Endothelial cell of umbilical vein (primary cell): ENCODE data around the gene TXN2. TPM values are rescaled to one million over a fixed set of nuclear protein-coding genes. Genes with fewer than 3 reads are reported as not detected.
A peak's percentile ranks its signal among the peaks of the same experiment; 100 is the strongest.

Experiments
- BruUV-seq: library from RNA; stranded (reverse); fragments of 400-500 nt; replicated peaks from 2 replicates; lab custom pipeline; 2021; lab: Mats Ljungman, UMichigan
- CTCF ChIA-PET: fragments of 300-600, 350-600 bp; sonication (Branson Sonifier 250); formaldehyde crosslinking; loops from one replicate; lab custom pipeline; 2021; ENCODE audit warnings: antibody characterized with exemption, inconsistent platforms; lab: Charles Lee
- POLR2A ChIA-PET: fragments of 300-600, 350-600 bp; sonication (Branson Sonifier 250); formaldehyde crosslinking; loops from one replicate; lab custom pipeline; 2021; ENCODE audit warnings: antibody characterized with exemption, inconsistent platforms; lab: Charles Lee
- DNase-seq: peaks from one replicate; pipeline ENCODE4 v3.0.0-alpha.2; 2011; ENCODE audit warnings: low read depth, low spot score
- FAIRE-seq: peaks from 2 replicates; lab custom pipeline; 2011; peaks lifted over from hg19 to GRCh38; lab: Jason Lieb, UNC
- H2AFZ ChIP-seq: 2 replicates; pipeline ENCODE4 v1.6.0; 2012; ENCODE audit warnings: low read depth, low read length, control low read depth, inconsistent platforms
- H3K27ac ChIP-seq: 2 replicates; pipeline ENCODE4 v1.5.1; 2011; ENCODE audit warnings: low read depth, mild to moderate bottlenecking, control low read depth, low read length, moderate library complexity; ENCODE audit not compliant: insufficient read depth
- H3K27me3 ChIP-seq, 2 experiments: 2 replicates each; pipeline versions ENCODE4 v1.6.0 to v1.6.1; 2011; ENCODE audit warnings: low read length in 2 of 2, mixed read lengths in 1 of 2; ENCODE audit not compliant: control insufficient read depth in 2 of 2, insufficient read depth in 2 of 2
- H3K36me3 ChIP-seq, 2 experiments: 2 replicates in 1 of 2; 3 replicates in 1 of 2; pipeline ENCODE4 v1.5.1; 2011; ENCODE audit warnings: low read length in 2 of 2, mild to moderate bottlenecking in 1 of 2, moderate library complexity in 1 of 2; ENCODE audit not compliant: control insufficient read depth in 2 of 2, insufficient read depth in 2 of 2; ENCODE audit errors: extremely low read depth in 1 of 2
- H3K4me1 ChIP-seq: 3 replicates; pipeline ENCODE4 v1.5.1; 2011; ENCODE audit warnings: mild to moderate bottlenecking, low read length; ENCODE audit not compliant: control insufficient read depth, insufficient read depth; ENCODE audit errors: extremely low read depth
- H3K4me2 ChIP-seq: 2 replicates; pipeline ENCODE4 v1.6.1; 2011; ENCODE audit warnings: low read length, control low read depth, mixed read lengths; ENCODE audit not compliant: insufficient read depth
- H3K4me3 ChIP-seq, 3 experiments: fragments of 200-600 bp in 1 of 3; sonication (generic), shearing (Covaris generic) in 1 of 3; replicated peaks in 1 of 3; 2 replicates each; pipeline ENCODE4 v1.5.1; 2011 to 2016; ENCODE audit warnings: control low read depth in 3 of 3, low read length in 3 of 3, mild to moderate bottlenecking in 2 of 3, inconsistent platforms in 1 of 3, low read depth in 1 of 3, moderate library complexity in 1 of 3; ENCODE audit not compliant: insufficient read depth in 1 of 3
- H3K79me2 ChIP-seq: 2 replicates; pipeline ENCODE4 v1.6.0; 2012; ENCODE audit warnings: low read length, inconsistent platforms; ENCODE audit not compliant: control insufficient read depth, insufficient read depth
- H3K9ac ChIP-seq: replicated peaks from 2 replicates; pipeline ENCODE3; 2011; ENCODE audit warnings: low read length, control low read depth; ENCODE audit not compliant: insufficient read depth; ENCODE audit errors: extremely low read depth
- H3K9me1 ChIP-seq: replicated peaks from 3 replicates; pipeline ENCODE4 v1.6.0; 2011; ENCODE audit warnings: mild to moderate bottlenecking, low read length; ENCODE audit not compliant: control insufficient read depth, insufficient read depth; ENCODE audit errors: extremely low read depth
- H3K9me3 ChIP-seq: replicated peaks from 2 replicates; pipeline ENCODE4 v1.5.1; 2012; ENCODE audit warnings: low read length, inconsistent platforms; ENCODE audit not compliant: control insufficient read depth, insufficient read depth
- H4K20me1 ChIP-seq: replicated peaks from 2 replicates; pipeline ENCODE3; 2011; ENCODE audit warnings: mild to moderate bottlenecking, low read length; ENCODE audit not compliant: control insufficient read depth, insufficient read depth; ENCODE audit errors: extremely low read depth
- CTCF ChIP-seq, 2 donors: IDR thresholded peaks; 1 replicate in 1 of 2; 2 replicates in 1 of 2; pipeline ENCODE4 v1.5.1; 2011; ENCODE audit warnings: low read length in 2 of 2, mild to moderate bottlenecking in 2 of 2, moderate library complexity in 2 of 2, control low read depth in 1 of 2, inconsistent platforms in 1 of 2, low read depth in 1 of 2; ENCODE audit not compliant: insufficient read depth in 1 of 2; ENCODE audit errors: extremely low read depth in 1 of 2
- EZH2 ChIP-seq: IDR thresholded peaks from 2 replicates; pipeline ENCODE4 v1.6.1; 2012; ENCODE audit warnings: borderline replicate concordance, low read depth, mild to moderate bottlenecking, moderate library complexity, low read length, inconsistent platforms; ENCODE audit not compliant: severe bottlenecking
- FOS ChIP-seq: IDR thresholded peaks from 2 replicates; pipeline ENCODE4 v1.6.1; 2011; ENCODE audit warnings: mild to moderate bottlenecking, low read length, moderate library complexity, borderline replicate concordance; ENCODE audit not compliant: insufficient read depth
- GATA2 ChIP-seq: IDR thresholded peaks from 2 replicates; pipeline ENCODE4 v1.7.0; 2011; ENCODE audit warnings: low read depth, mild to moderate bottlenecking, moderate library complexity, mixed read lengths, low read length; ENCODE audit not compliant: insufficient read length, insufficient read depth
- JUN ChIP-seq: IDR thresholded peaks from 2 replicates; pipeline ENCODE4 v1.6.1; 2011; ENCODE audit warnings: borderline replicate concordance, low read depth; ENCODE audit not compliant: insufficient read length, insufficient read depth
- MAX ChIP-seq: IDR thresholded peaks from 2 replicates; pipeline ENCODE4 v1.6.1; 2011; ENCODE audit not compliant: insufficient read depth, insufficient read length
- MYC ChIP-seq: IDR thresholded peaks from one replicate; pipeline ENCODE4 v1.6.1; 2011; ENCODE audit warnings: mild to moderate bottlenecking, low read depth, low read length
- POLR2A ChIP-seq: IDR thresholded peaks from 2 replicates; pipeline ENCODE4 v1.6.1; 2012; ENCODE audit warnings: low read depth, mild to moderate bottlenecking, control low read depth, low read length
- POLR2AphosphoS5 ChIP-seq: IDR thresholded peaks from 2 replicates; pipeline ENCODE4 v1.6.1; 2012; ENCODE audit warnings: low read depth, mild to moderate bottlenecking, control low read depth, low read length, moderate library complexity; ENCODE audit not compliant: insufficient read depth
- dilution Hi-C: fragments of 300-500 bp; cut with MboI; formaldehyde crosslinking; loops from one replicate; pipeline ENCODE4 v1.15.0; 2019; ENCODE audit warnings: low sequenced_read_pairs; ENCODE audit not compliant: extremely low pct_ligation_motif_present
- intact Hi-C: fragments of 100-400 bp; cut with micrococcal nuclease; formaldehyde crosslinking; loops from one replicate; pipeline ENCODE4 v1.10.0; 2022
- polyA plus RNA-seq, 4 experiments: library from polyadenylated mRNA; depleted of rRNA in 3 of 4; stranded (reverse) in 3 of 4; unstranded in 1 of 4; fragments of >200 nt; gene quantifications; 2 replicates each; pipeline versions ENCODE4 v1.2.1 to v1.2.3, GENCODE V29; 2011 to 2012; ENCODE audit warnings: missing spikeins in 1 of 4
- total RNA-seq: library from RNA; stranded (reverse); gene quantifications from 2 replicates; pipeline ENCODE4 v1.2.3, GENCODE V29; 2021

Gene TXN2
- total and polyA plus RNA-seq, 2 donors (not counting 3 experiments of a cell fraction or from before 2014, with no cell fraction given), result 75.9 to 183 TPM

GRCh38 chr22:36512991-36513390, 31.6 kb upstream of the TXN2 start:
- Histone ChIP-seq H3K4me2 (no peak overlapping the region), H3K9me1 (no peaks in the 10 kb centered on the region), H2AFZ (no peak overlapping the region), H3K36me3 (peaks cover 34 to 54% of the 10 kb centered on the region in 2 experiments), H3K9me3 (no peaks in the 10 kb centered on the region), H3K9ac (no peak overlapping the region), H3K4me3 (no peak overlapping the region), H3K27me3 (no peaks in the 10 kb centered on the region), H4K20me1 (no peaks in the 10 kb centered on the region), H3K4me1 (no peaks in the 10 kb centered on the region), H3K79me2 (no peaks in the 10 kb centered on the region), H3K27ac (no peak overlapping the region)
- POLR2A ChIA-PET, result no interaction called here
- CTCF ChIA-PET, result interaction anchor here (1.0 kb wide), 1 partner anchor 12 kb away, joined by 3 read pairs; no protein-coding TSS in a partner anchor
- DNase-seq (no peak), FAIRE-seq (no peak)
- dilution Hi-C loops, result no loop called here
- intact Hi-C loops, result no loop called here
- BruUV-seq, result no TSS peak
- no peak for TF ChIP-seq GATA2
- peak; percentile 7 for TF ChIP-seq POLR2AphosphoS5

GRCh38 chr22:36512333-36512732, 30.9 kb upstream of the TXN2 start:
- TF ChIP-seq POLR2A (no peak), JUN (no peak), MYC (no peak), POLR2AphosphoS5 (no peak), EZH2 (no peak), MAX (no peak), CTCF (IDR thresholded peaks at IDR 0.05; ENCODE audit: extremely low read depth in 1 of 2, insufficient read depth in 1 of 2, low read depth in 1 of 2, low read length in 2 of 2) (no peak), FOS (no peak)
- Histone ChIP-seq H3K9ac (no peak overlapping the region), H3K27me3 (no peaks in the 10 kb centered on the region), H2AFZ (no peak overlapping the region), H3K9me3 (no peaks in the 10 kb centered on the region), H3K4me3 (no peak overlapping the region), H3K27ac (no peak overlapping the region), H3K9me1 (no peaks in the 10 kb centered on the region), H3K79me2 (no peaks in the 10 kb centered on the region), H4K20me1 (no peaks in the 10 kb centered on the region), H3K4me1 (peaks cover 3% of the 10 kb centered on the region), H3K36me3 (peaks cover 31 to 49% of the 10 kb centered on the region in 2 experiments), H3K4me2 (no peak overlapping the region)
- intact Hi-C loops (no loop called here), dilution Hi-C loops (no loop called here)
- FAIRE-seq (no peak), DNase-seq (no peak)
- ChIA-PET POLR2A (no interaction called here), CTCF (interaction anchor here (1.0 kb wide), 1 partner anchor 11 kb away, joined by 3 read pairs; no protein-coding TSS in a partner anchor)
- no TSS peak for BruUV-seq
